WI38 (cell line): ENCODE results near the gene SCARB1.

ENCODE experiments used
- H3K4me3 ChIP-seq: 2 replicates; pipeline ENCODE4 v1.5.1; 2011; ENCODE audit warnings: low read depth, mild to moderate bottlenecking, control low read depth, low read length
- CTCF ChIP-seq: IDR thresholded peaks from 2 replicates; pipeline ENCODE4 v1.5.1; 2012; ENCODE audit warnings: low read depth, mild to moderate bottlenecking, control low read depth, low read length

SCARB1 gene

GRCh38 chr12:124762384-124762783, 101.3 kb downstream of the SCARB1 start:
- no peak for TF ChIP-seq CTCF
- no peak overlapping the region for H3K4me3 ChIP-seq

- TF ChIP-seq CTCF: no peak
- H3K4me3 ChIP-seq: no peak overlapping the region
These were observed 101.8 kb downstream of the SCARB1 start for GRCh38 chr12:124761871-124762270.

GRCh38 chr12:124761056-124761455, 102.6 kb downstream of the SCARB1 start:
- no peak overlapping the region for H3K4me3 ChIP-seq
- TF ChIP-seq CTCF: no peak

- H3K4me3 ChIP-seq: no peak overlapping the region
- no peak for TF ChIP-seq CTCF
These were observed 103.1 kb downstream of the SCARB1 start for GRCh38 chr12:124760560-124760959.

GRCh38 chr12:124759841-124760503, 103.7 kb downstream of the SCARB1 start:
- H3K4me3 ChIP-seq: no peak overlapping the region
- no peak for TF ChIP-seq CTCF

- H3K4me3 ChIP-seq: no peak overlapping the region
- TF ChIP-seq CTCF: no peak
These were observed 105.1 kb downstream of the SCARB1 start for GRCh38 chr12:124758266-124759220.

GRCh38 chr12:124757329-124757728, 106.3 kb downstream of the SCARB1 start:
- H3K4me3 ChIP-seq: no peak overlapping the region
- no peak for TF ChIP-seq CTCF
